ENCODE measurements around the gene INSYN2B.

DNA sequence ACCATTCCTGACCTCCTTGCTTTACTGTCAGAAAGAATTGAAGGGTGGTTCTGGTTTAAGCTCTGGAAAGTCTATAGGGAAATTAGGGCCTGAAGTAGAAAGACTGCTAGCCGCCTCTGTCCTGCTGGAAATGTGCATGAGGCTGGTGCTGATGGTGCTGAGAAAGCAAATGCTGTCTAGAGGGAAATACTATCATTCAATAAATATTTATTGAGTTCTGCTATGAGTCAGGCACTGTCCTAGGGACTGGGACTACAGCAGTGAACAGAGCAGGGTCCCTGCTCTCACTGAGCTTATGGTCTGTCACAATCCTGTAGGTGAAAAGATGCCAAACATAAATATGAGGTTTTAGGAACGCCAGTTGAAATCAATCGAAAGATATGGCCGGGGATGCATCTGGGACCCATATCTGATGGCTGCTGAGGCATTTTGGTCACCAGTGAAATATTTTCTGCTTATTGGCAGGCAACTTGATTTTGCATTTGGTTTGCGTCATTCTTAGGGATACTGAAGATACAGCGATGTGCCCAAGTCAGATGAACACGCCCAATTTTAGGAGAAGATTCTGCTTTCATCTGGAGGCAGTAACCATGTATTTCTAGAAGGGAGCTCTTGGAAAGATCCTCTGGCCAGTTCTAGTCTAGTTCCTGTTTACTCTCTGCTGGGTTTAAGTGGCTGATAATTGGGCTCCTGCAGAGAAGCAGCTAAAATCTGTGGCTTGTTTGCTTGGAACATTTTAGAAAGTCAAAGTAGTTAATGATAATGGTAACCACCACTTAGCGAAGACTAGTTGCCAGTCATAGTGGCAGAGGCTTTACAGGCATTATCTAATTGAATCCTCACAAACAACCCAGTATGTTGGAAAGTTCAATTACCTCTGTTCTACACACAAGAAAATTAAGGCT, 73.3 kb downstream of the INSYN2B start:
- TF ChIP-seq, protein P1, sequence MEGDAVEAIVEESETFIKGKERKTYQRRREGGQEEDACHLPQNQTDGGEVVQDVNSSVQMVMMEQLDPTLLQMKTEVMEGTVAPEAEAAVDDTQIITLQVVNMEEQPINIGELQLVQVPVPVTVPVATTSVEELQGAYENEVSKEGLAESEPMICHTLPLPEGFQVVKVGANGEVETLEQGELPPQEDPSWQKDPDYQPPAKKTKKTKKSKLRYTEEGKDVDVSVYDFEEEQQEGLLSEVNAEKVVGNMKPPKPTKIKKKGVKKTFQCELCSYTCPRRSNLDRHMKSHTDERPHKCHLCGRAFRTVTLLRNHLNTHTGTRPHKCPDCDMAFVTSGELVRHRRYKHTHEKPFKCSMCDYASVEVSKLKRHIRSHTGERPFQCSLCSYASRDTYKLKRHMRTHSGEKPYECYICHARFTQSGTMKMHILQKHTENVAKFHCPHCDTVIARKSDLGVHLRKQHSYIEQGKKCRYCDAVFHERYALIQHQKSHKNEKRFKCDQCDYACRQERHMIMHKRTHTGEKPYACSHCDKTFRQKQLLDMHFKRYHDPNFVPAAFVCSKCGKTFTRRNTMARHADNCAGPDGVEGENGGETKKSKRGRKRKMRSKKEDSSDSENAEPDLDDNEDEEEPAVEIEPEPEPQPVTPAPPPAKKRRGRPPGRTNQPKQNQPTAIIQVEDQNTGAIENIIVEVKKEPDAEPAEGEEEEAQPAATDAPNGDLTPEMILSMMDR (IDR thresholded peaks at IDR 0.05; ENCODE audit: control extremely low read depth in 1 of 3, insufficient read depth in 1 of 3, low read depth in 1 of 3, low read length in 3 of 3), result no peak
- no peak for TF ChIP-seq POLR2A (IDR thresholded peaks at IDR 0.05; ENCODE audit: control extremely low read depth in 1 of 2, low read depth in 2 of 2, low read length in 2 of 2)
- TF ChIP-seq, protein P2, sequence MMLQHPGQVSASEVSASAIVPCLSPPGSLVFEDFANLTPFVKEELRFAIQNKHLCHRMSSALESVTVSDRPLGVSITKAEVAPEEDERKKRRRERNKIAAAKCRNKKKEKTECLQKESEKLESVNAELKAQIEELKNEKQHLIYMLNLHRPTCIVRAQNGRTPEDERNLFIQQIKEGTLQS (IDR thresholded peaks at IDR 0.05; ENCODE audit: insufficient read depth, low read depth, low read length), result no peak
